ENCODE results near the gene HPCAL1.
A peak's percentile ranks its signal among the peaks of the same experiment; 100 is the strongest.

Gene HPCAL1

GRCh38 chr2:10303181-10303693 lies 533 bp downstream of the HPCAL1 start:
- DNase-seq (ENCODE audit: low read depth in 2 of 2) = peak in 1 of 2 donors; percentile 12

- DNase-seq (ENCODE audit: low read depth in 2 of 2) = peak; percentile 22 to 27
These were observed 1.1 kb downstream of the HPCAL1 start for GRCh38 chr2:10303694-10304378.

GRCh38 chr2:10304458-10305253 lies 2.0 kb downstream of the HPCAL1 start:
- DNase-seq (ENCODE audit: low read depth in 2 of 2) = no peak

GRCh38 chr2:10305254-10305635 lies 2.5 kb downstream of the HPCAL1 start:
- no peak for DNase-seq (ENCODE audit: low read depth in 2 of 2)

- no peak for DNase-seq (ENCODE audit: low read depth in 2 of 2)
These were observed 3.0 kb downstream of the HPCAL1 start for GRCh38 chr2:10305715-10306114.

- DNase-seq (ENCODE audit: low read depth in 2 of 2) = no peak
These were observed 4.3 kb downstream of the HPCAL1 start for GRCh38 chr2:10306901-10307463.

- DNase-seq (ENCODE audit: low read depth in 2 of 2) = no peak
These were observed 5.0 kb downstream of the HPCAL1 start for GRCh38 chr2:10307561-10308156.

- DNase-seq (ENCODE audit: low read depth in 2 of 2) = no peak
These were observed 6.2 kb downstream of the HPCAL1 start for GRCh38 chr2:10308866-10309265.

GRCh38 chr2:10309286-10309685 lies 6.6 kb downstream of the HPCAL1 start:
- DNase-seq (ENCODE audit: low read depth in 2 of 2) = no peak

GRCh38 chr2:10310309-10310888 lies 7.7 kb downstream of the HPCAL1 start:
- no peak for DNase-seq (ENCODE audit: low read depth in 2 of 2)

- DNase-seq (ENCODE audit: low read depth in 2 of 2) = no peak
These were observed 9.0 kb downstream of the HPCAL1 start for GRCh38 chr2:10311736-10312135.

GRCh38 chr2:10312437-10312957 lies 9.8 kb downstream of the HPCAL1 start:
- no peak for DNase-seq (ENCODE audit: low read depth in 2 of 2)

- DNase-seq (ENCODE audit: low read depth in 2 of 2) = no peak
These were observed 13.6 kb downstream of the HPCAL1 start for GRCh38 chr2:10316336-10316735.

- DNase-seq (ENCODE audit: low read depth in 2 of 2) = no peak
These were observed 14.2 kb downstream of the HPCAL1 start for GRCh38 chr2:10316860-10317259.

GRCh38 chr2:10317646-10318045 lies 14.9 kb downstream of the HPCAL1 start:
- DNase-seq (ENCODE audit: low read depth in 2 of 2) = no peak

GRCh38 chr2:10318345-10318744 lies 15.6 kb downstream of the HPCAL1 start:
- no peak for DNase-seq (ENCODE audit: low read depth in 2 of 2)

GRCh38 chr2:10319892-10320574 lies 17.3 kb downstream of the HPCAL1 start:
- no peak for DNase-seq (ENCODE audit: low read depth in 2 of 2)

GRCh38 chr2:10320575-10320931 lies 17.8 kb downstream of the HPCAL1 start:
- no peak for DNase-seq (ENCODE audit: low read depth in 2 of 2)

GRCh38 chr2:10320933-10321332 lies 18.2 kb downstream of the HPCAL1 start:
- DNase-seq (ENCODE audit: low read depth in 2 of 2) = no peak

- no peak for DNase-seq (ENCODE audit: low read depth in 2 of 2)
These were observed 18.9 kb downstream of the HPCAL1 start for GRCh38 chr2:10321622-10322021.

- DNase-seq (ENCODE audit: low read depth in 2 of 2) = no peak
These were observed 19.8 kb downstream of the HPCAL1 start for GRCh38 chr2:10322481-10322880.
